Panc1 (cell line): ENCODE results near the gene CGREF1. TPM values are rescaled to one million over a fixed set of nuclear protein-coding genes. Genes with fewer than 3 reads are reported as not detected.

Experiments used
- ATAC-seq: fragments of 200-7000 bp; cut with Tn5 transposase; 2 replicates; pipeline ENCODE4 v1.9.1; 2020; ENCODE audit warnings: mild to moderate bottlenecking, moderate library complexity
- BruUV-seq: library from RNA; stranded (reverse); fragments of 400-500 nt; replicated peaks from 2 replicates; lab custom pipeline; 2021; lab: Mats Ljungman, UMichigan
- CTCF ChIA-PET: fragments of 300-600 bp; sonication (Branson Sonifier 250); formaldehyde crosslinking; loops from one replicate; lab custom pipeline; 2022; ENCODE audit warnings: antibody characterized with exemption; lab: Charles Lee
- POLR2A ChIA-PET: fragments of 300-600 bp; sonication (Branson Sonifier 250); formaldehyde crosslinking; loops from one replicate; lab custom pipeline; 2022; ENCODE audit warnings: antibody characterized with exemption; lab: Charles Lee
- DNase-seq: peaks from one replicate; pipeline ENCODE4 v3.0.0-alpha.2; 2010; ENCODE audit warnings: low read depth, low spot score
- H3K27ac ChIP-seq: 2 replicates; pipeline ENCODE4 v1.5.1; 2011; ENCODE audit warnings: mild to moderate bottlenecking, low read length, inconsistent platforms
- H3K27me3 ChIP-seq: fragments of 200-500 bp; sonication (Bioruptor generic); 2 replicates; pipeline ENCODE4 v1.6.0; 2014; ENCODE audit warnings: low read length, inconsistent platforms; ENCODE audit not compliant: control insufficient read depth, insufficient read depth
- H3K36me3 ChIP-seq: fragments of 200-500 bp; sonication (Bioruptor generic); 2 replicates; pipeline ENCODE4 v1.5.1; 2014; ENCODE audit warnings: inconsistent platforms, mild to moderate bottlenecking, low read length, moderate library complexity; ENCODE audit not compliant: control insufficient read depth, insufficient read depth
- H3K4me1 ChIP-seq: 2 replicates; pipeline ENCODE4 v1.5.1; 2011; ENCODE audit warnings: inconsistent platforms, mild to moderate bottlenecking, low read length, moderate library complexity; ENCODE audit not compliant: control insufficient read depth, insufficient read depth
- H3K4me3 ChIP-seq, 2 experiments: 2 replicates each; pipeline ENCODE4 v1.5.1; 2011 to 2012; ENCODE audit warnings: low read depth in 2 of 2, low read length in 2 of 2, mild to moderate bottlenecking in 2 of 2, inconsistent platforms in 1 of 2, moderate library complexity in 1 of 2
- H3K9me3 ChIP-seq: fragments of 200-500 bp; sonication (Bioruptor generic); 2 replicates; pipeline ENCODE4 v1.5.1; 2014; ENCODE audit warnings: low read depth, mild to moderate bottlenecking, inconsistent platforms, low read length, moderate library complexity; ENCODE audit not compliant: control insufficient read depth, insufficient read depth
- CTCF ChIP-seq: fragments of 450-650 bp; IDR thresholded peaks from 2 replicates; pipeline ENCODE4 v1.5.1; 2017; ENCODE audit warnings: mild to moderate bottlenecking
- POLR2AphosphoS5 ChIP-seq: IDR thresholded peaks from 2 replicates; pipeline ENCODE4 v1.6.1; 2012; ENCODE audit warnings: mild to moderate bottlenecking, low read depth, low read length, moderate library complexity
- REST ChIP-seq, 2 experiments: IDR thresholded peaks; 2 replicates each; pipeline ENCODE4 v1.6.1; 2011 to 2012; ENCODE audit warnings: low read depth in 2 of 2, control low read depth in 1 of 2, low read length in 1 of 2, mild to moderate bottlenecking in 1 of 2, moderate library complexity in 1 of 2; ENCODE audit not compliant: insufficient read depth in 1 of 2
- SIN3A ChIP-seq: IDR thresholded peaks from 2 replicates; pipeline ENCODE4 v1.6.1; 2012; ENCODE audit warnings: low read depth, mild to moderate bottlenecking, low read length, moderate library complexity, borderline replicate concordance; ENCODE audit not compliant: insufficient read depth
- TCF7L2 ChIP-seq: IDR thresholded peaks from 2 replicates; pipeline ENCODE4 v1.6.1; 2011; ENCODE audit warnings: mild to moderate bottlenecking, low read depth, low read length, inconsistent platforms
- in situ Hi-C: cut with HindIII; loops from 2 replicates; pipeline ENCODE4 v1.10.0; 2016; ENCODE audit warnings: low sequenced_read_pairs, low pct_unique_long_range_greater_than_20kb
- intact Hi-C: fragments of 100-400 bp; cut with micrococcal nuclease; formaldehyde crosslinking; loops from one replicate; pipeline ENCODE4 v1.10.0; 2022; ENCODE audit not compliant: unreplicated experiment
- total RNA-seq: library from RNA; stranded (reverse); gene quantifications from one replicate; pipeline ENCODE4 v1.2.1, GENCODE V29; 2021; ENCODE audit not compliant: unreplicated experiment

The CGREF1 gene
- total RNA-seq, 1 experiment from 2014 or later = 10.1 TPM

GRCh38 chr2:27148801-27149439, 30.0 kb upstream of the CGREF1 start, which contains the start of gene TCF23:
Gene TCF23, plus strand, starts transcription at chr2:27149004. Its CDS starts 130 bp downstream, at chr2:27149134.
- ATAC-seq = no peak
- CTCF ChIA-PET = no interaction called here
- POLR2A ChIA-PET = no interaction called here
- in situ Hi-C loops = no loop called here
- no peaks in the 10 kb centered on the region for H3K9me3 ChIP-seq
- DNase-seq = no peak
- no peaks in the 10 kb centered on the region for H3K4me1 ChIP-seq
- no TSS peak for BruUV-seq
- TF ChIP-seq CTCF (no peak), REST (IDR thresholded peaks at IDR 0.05; ENCODE audit: insufficient read depth in 1 of 2, low read depth in 2 of 2, low read length in 1 of 2) (no peak), SIN3A (no peak), POLR2AphosphoS5 (no peak), TCF7L2 (no peak)
- no peaks in the 10 kb centered on the region for H3K36me3 ChIP-seq
- no peak within 1 kb of the TSS for H3K4me3 ChIP-seq
- 0 out of 2 replicates have a peak, but pooled peaks cover under 1% of the 10 kb centered on the region for H3K27me3 ChIP-seq
- intact Hi-C loops = no loop called here
- no peak within 1 kb of the TSS for H3K27ac ChIP-seq

DNA sequence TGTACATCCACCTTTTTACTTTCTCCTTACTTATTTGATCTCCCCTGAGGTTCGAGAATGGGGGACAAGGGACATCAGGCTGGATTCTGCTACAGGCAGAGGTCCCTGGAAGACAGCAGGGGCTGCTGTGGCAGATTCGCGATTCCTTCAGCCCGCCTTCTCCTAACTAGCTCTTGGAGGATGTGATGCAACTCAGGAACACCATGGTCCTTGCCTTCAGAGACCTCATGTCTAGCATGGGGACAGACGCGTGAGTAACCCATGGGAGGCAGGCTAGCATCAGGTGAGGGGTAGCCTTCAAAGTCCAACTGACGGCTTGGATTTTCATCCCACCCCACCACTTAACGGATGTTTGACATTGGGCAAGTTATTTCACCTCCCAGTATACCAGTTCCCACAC, 29.0 kb upstream of the CGREF1 start:
- no peak for ATAC-seq
- POLR2A ChIA-PET = no interaction called here
- Histone ChIP-seq H3K4me3 (no peak overlapping the region), H3K36me3 (no peaks in the 10 kb centered on the region), H3K4me1 (no peaks in the 10 kb centered on the region), H3K9me3 (no peaks in the 10 kb centered on the region), H3K27ac (no peak overlapping the region), H3K27me3 (peaks cover 6% of the 10 kb centered on the region; the same call in 1 of the 2 replicates)
- intact Hi-C loops = no loop called here
- DNase-seq = no peak
- TF ChIP-seq SIN3A (no peak), TCF7L2 (no peak), REST (IDR thresholded peaks at IDR 0.05; ENCODE audit: insufficient read depth in 1 of 2, low read depth in 2 of 2, low read length in 1 of 2) (no peak), CTCF (no peak), POLR2AphosphoS5 (no peak)
- in situ Hi-C loops = no loop called here
- CTCF ChIA-PET = no interaction called here
- no TSS peak for BruUV-seq
